PC-9 (cell line): ENCODE data around the gene RETREG1. TPM values are rescaled to one million over a fixed set of nuclear protein-coding genes. Genes with fewer than 3 reads are reported as not detected.
"Not testable (repeated sequence)": the region's sequence is repeated elsewhere in the genome, so short reads cannot be mapped to it uniquely, and the experiment has no call there.

Experiments used
- BruUV-seq: library from RNA; stranded (reverse); fragments of 400-500 nt; replicated peaks from 2 replicates; lab custom pipeline; 2021; lab: Mats Ljungman, UMichigan
- CTCF ChIA-PET: fragments of 300-600 bp; sonication (Branson Sonifier 250); formaldehyde crosslinking; loops from one replicate; lab custom pipeline; 2022; ENCODE audit warnings: antibody characterized with exemption; lab: Charles Lee
- POLR2A ChIA-PET: fragments of 300-600 bp; sonication (Branson Sonifier 250); formaldehyde crosslinking; loops from one replicate; lab custom pipeline; 2022; ENCODE audit warnings: antibody characterized with exemption; ENCODE audit not compliant: unreplicated experiment; lab: Charles Lee
- DNase-seq, 2 experiments: peaks; one replicate each; pipeline versions ENCODE4 v3.0.0 to v3.0.0-alpha.2; 2015 to 2022; ENCODE audit warnings: mixed read lengths in 1 of 2
- H2AFZ ChIP-seq: fragments of 200-600 bp; sonication (generic); 2 replicates; pipeline ENCODE4 v1.8.1; 2017; ENCODE audit warnings: antibody characterized with exemption
- H3F3A ChIP-seq: fragments of 200-600 bp; sonication (generic); 2 replicates; pipeline ENCODE4 v1.8.1; 2017; ENCODE audit warnings: antibody characterized with exemption, mild to moderate bottlenecking, low read depth; ENCODE audit not compliant: insufficient read depth
- H3K27ac ChIP-seq: fragments of 200-600 bp; sonication (generic); 2 replicates; pipeline ENCODE4 v1.6.1; 2016; ENCODE audit warnings: mixed run types
- H3K27me3 ChIP-seq: fragments of 200-600 bp; sonication (generic); 2 replicates; pipeline ENCODE4 v1.6.1; 2016; ENCODE audit warnings: low read depth, mixed run types; ENCODE audit not compliant: insufficient read depth
- H3K36me3 ChIP-seq: fragments of 200-600 bp; sonication (generic); 2 replicates; pipeline ENCODE4 v1.6.1; 2016; ENCODE audit warnings: low read depth, mixed run types
- H3K4me1 ChIP-seq: fragments of 200-600 bp; sonication (generic); replicated peaks from 2 replicates; pipeline ENCODE4 v1.6.1; 2016; ENCODE audit warnings: mixed run types; ENCODE audit not compliant: insufficient read depth
- H3K4me2 ChIP-seq: fragments of 200-600 bp; sonication (generic); 2 replicates; pipeline ENCODE4 v1.6.1; 2017; ENCODE audit warnings: mixed run types
- H3K4me3 ChIP-seq: fragments of 200-600 bp; sonication (generic); 2 replicates; pipeline ENCODE4 v1.6.1; 2016; ENCODE audit warnings: mixed run types
- H3K79me2 ChIP-seq: fragments of 200-600 bp; sonication (generic); 2 replicates; pipeline ENCODE4 v1.6.1; 2017; ENCODE audit warnings: low read depth, mixed run types
- H3K9me2 ChIP-seq: fragments of 200-600 bp; sonication (generic); 2 replicates; pipeline ENCODE4 v1.8.1; 2017; ENCODE audit warnings: mild to moderate bottlenecking; ENCODE audit not compliant: insufficient read depth
- H3K9me3 ChIP-seq: fragments of 200-600 bp; sonication (generic); 2 replicates; pipeline ENCODE4 v1.8.1; 2016; ENCODE audit warnings: low read depth; ENCODE audit not compliant: insufficient read depth
- H4K20me1 ChIP-seq: fragments of 200-600 bp; sonication (generic); 2 replicates; pipeline ENCODE4 v1.8.1; 2017; ENCODE audit not compliant: insufficient read depth
- CTCF ChIP-seq: fragments of 200-600 bp; sonication (generic); conservative IDR thresholded peaks from 2 replicates; pipeline ENCODE4 v1.6.1; 2017; ENCODE audit warnings: mixed run types, antibody characterized with exemption, mild to moderate bottlenecking, moderate library complexity
- EZH2 ChIP-seq: fragments of 200-600 bp; sonication (generic); IDR thresholded peaks from 2 replicates; pipeline ENCODE4 v1.8.0; 2017; ENCODE audit warnings: antibody characterized with exemption, low read depth
- intact Hi-C: fragments of 100-400 bp; cut with micrococcal nuclease; formaldehyde crosslinking; loops from one replicate; pipeline ENCODE4 v1.10.0; 2022; ENCODE audit not compliant: unreplicated experiment
- total RNA-seq: library from RNA; stranded (reverse); gene quantifications from 2 replicates; pipeline ENCODE4 v1.2.3, GENCODE V29; 2021

Gene RETREG1
- total RNA-seq, 1 experiment from 2014 or later = 9.7 TPM

GRCh38 chr5:16659536-16659935 lies 42.7 kb upstream of the RETREG1 start:
- H3K27me3 ChIP-seq = no peaks in the 10 kb centered on the region
- no peaks in the 10 kb centered on the region for H3K4me1 ChIP-seq
- TF ChIP-seq CTCF = no peak
- no peak for TF ChIP-seq EZH2
- no peaks in the 10 kb centered on the region for H4K20me1 ChIP-seq
- H3K4me3 ChIP-seq = no peak overlapping the region
- H3K4me2 ChIP-seq = no peak overlapping the region
- H3K27ac ChIP-seq = no peak overlapping the region
- no TSS peak for BruUV-seq
- no peaks in the 10 kb centered on the region for H3K36me3 ChIP-seq
- intact Hi-C loops = no loop called here
- H3K9me3 ChIP-seq = no peaks in the 10 kb centered on the region
- no peaks in the 10 kb centered on the region for H3K79me2 ChIP-seq
- no peak for DNase-seq
- H2AFZ ChIP-seq = no peak overlapping the region
- POLR2A ChIA-PET = no interaction called here
- H3K9me2 ChIP-seq = peaks cover 4% of the 10 kb centered on the region; the same call in 1 of the 2 replicates
- CTCF ChIA-PET = no interaction called here
- H3F3A ChIP-seq = no peaks in the 10 kb centered on the region

GRCh38 chr5:16656561-16657191 lies 39.9 kb upstream of the RETREG1 start:
- H3K4me2 ChIP-seq = no peak overlapping the region
- no peak for TF ChIP-seq CTCF
- no peak for TF ChIP-seq EZH2
- ChIA-PET CTCF (no interaction called here), POLR2A (no interaction called here)
- no peaks in the 10 kb centered on the region for H3K9me3 ChIP-seq
- no peaks in the 10 kb centered on the region for H3K36me3 ChIP-seq
- no peak overlapping the region for H2AFZ ChIP-seq
- H3K9me2 ChIP-seq = peaks cover 5% of the 10 kb centered on the region; the same call in 1 of the 2 replicates
- H3K4me1 ChIP-seq = no peaks in the 10 kb centered on the region
- DNase-seq = no peak
- H3K79me2 ChIP-seq = no peaks in the 10 kb centered on the region
- no TSS peak for BruUV-seq
- no peak overlapping the region for H3K27ac ChIP-seq
- H4K20me1 ChIP-seq = no peaks in the 10 kb centered on the region
- no peaks in the 10 kb centered on the region for H3F3A ChIP-seq
- intact Hi-C loops = no loop called here
- H3K4me3 ChIP-seq = no peak overlapping the region
- H3K27me3 ChIP-seq = no peaks in the 10 kb centered on the region

- intact Hi-C loops = no loop called here
- no peaks in the 10 kb centered on the region for H4K20me1 ChIP-seq
- H2AFZ ChIP-seq = no peak overlapping the region
- no peak overlapping the region for H3K27ac ChIP-seq
- H3K4me1 ChIP-seq = no peaks in the 10 kb centered on the region
- POLR2A ChIA-PET = no interaction called here
- H3K9me3 ChIP-seq = no peaks in the 10 kb centered on the region
- H3K27me3 ChIP-seq = 0 out of 2 replicates have a peak, but pooled peaks cover 2% of the 10 kb centered on the region
- no peak overlapping the region for H3K4me2 ChIP-seq
- H3F3A ChIP-seq = no peaks in the 10 kb centered on the region
- no TSS peak for BruUV-seq
- CTCF ChIA-PET = no interaction called here
- peaks cover 5% of the 10 kb centered on the region; the same call in 1 of the 2 replicates for H3K9me2 ChIP-seq
- no peaks in the 10 kb centered on the region for H3K36me3 ChIP-seq
- no peak overlapping the region for H3K4me3 ChIP-seq
- H3K79me2 ChIP-seq = no peaks in the 10 kb centered on the region
- DNase-seq = no peak
- no peak for TF ChIP-seq CTCF
Observed at GRCh38 chr5:16654647-16655334, 38.0 kb upstream of the RETREG1 start.

GRCh38 chr5:16648739-16649138 lies 31.9 kb upstream of the RETREG1 start:
- H3K9me3 ChIP-seq, H2AFZ ChIP-seq, H3K4me2 ChIP-seq, H3K27ac ChIP-seq, H3K79me2 ChIP-seq, H3K4me3 ChIP-seq, CTCF ChIA-PET, H3K4me1 ChIP-seq, H3K36me3 ChIP-seq, H3K9me2 ChIP-seq, intact Hi-C loops, H3F3A ChIP-seq, DNase-seq, POLR2A ChIA-PET, H4K20me1 ChIP-seq, BruUV-seq: not testable (repeated sequence)
- peaks cover 19% of the 10 kb centered on the region for H3K27me3 ChIP-seq
